GM13976 (cell line): ENCODE results near the gene TAS2R9.
"Not testable (repeated sequence)": the region's sequence is repeated elsewhere in the genome, so short reads cannot be mapped to it uniquely, and the experiment has no call there.

Experiments
- DNase-seq: peaks from one replicate; pipeline ENCODE4 v3.0.0; 2012; ENCODE audit warnings: low spot score
- CTCF ChIP-seq: IDR thresholded peaks from 2 replicates; pipeline ENCODE4 v1.5.1; 2012; ENCODE audit warnings: borderline replicate concordance, mild to moderate bottlenecking; ENCODE audit not compliant: insufficient read depth; ENCODE audit errors: extremely low read depth, missing control alignments, control extremely low read depth
- in situ Hi-C: fragments of 300-500 bp; cut with MboI; formaldehyde crosslinking; loops from one replicate; pipeline ENCODE4 v1.12.0; 2022; ENCODE audit warnings: low sequenced_read_pairs, mixed read lengths, inconsistent platforms; ENCODE audit not compliant: unreplicated experiment

The TAS2R9 gene

DNA sequence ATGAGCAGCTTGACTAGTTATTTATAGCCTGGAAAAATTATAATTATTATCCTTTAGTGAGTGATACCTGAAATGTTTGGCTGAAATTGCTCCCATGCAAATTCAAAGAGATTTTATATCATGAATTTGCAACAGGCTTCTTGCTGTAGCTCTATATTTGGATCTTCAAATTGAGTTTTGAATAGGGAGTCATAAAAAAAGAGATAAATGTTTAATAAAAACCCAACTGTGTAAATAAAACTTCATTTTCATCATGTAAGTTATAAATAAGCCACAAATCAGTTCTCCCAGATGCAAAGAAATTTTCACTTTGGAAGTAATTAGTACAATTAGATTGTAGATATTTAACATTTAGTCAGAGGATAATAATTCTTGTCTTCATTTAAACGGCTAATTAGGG is 2.8 kb downstream of the TAS2R9 start, which contains the start of gene TAS2R8:
Gene TAS2R8, minus strand, starts transcription at position 101 of the 400 bp plus-strand sequence. CDS start 306 bp downstream, outside the sequence.
- DNase-seq: no peak
- no peak for TF ChIP-seq CTCF
- in situ Hi-C loops: no loop called here

DNA sequence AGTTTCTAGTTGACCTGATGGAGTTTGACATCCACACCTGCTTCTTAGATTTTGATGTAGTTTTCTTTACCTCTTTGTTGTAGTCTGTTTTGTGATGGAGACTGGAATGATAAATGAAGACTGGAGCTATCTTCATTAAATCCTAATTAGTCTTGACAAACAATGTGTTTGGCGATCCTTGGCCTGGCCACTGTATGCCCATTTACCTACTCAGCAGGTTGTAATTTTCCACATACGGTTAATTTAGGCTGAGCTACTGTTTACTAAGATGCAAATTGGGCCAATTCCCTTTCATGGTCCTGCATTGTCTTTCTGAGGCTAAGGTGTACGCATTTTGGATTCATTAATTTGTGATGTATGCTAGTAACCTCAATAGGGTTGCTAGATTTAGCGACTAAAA is 7.4 kb downstream of the TAS2R9 start, which contains the start of gene TAS2R7:
Gene TAS2R7, minus strand, starts transcription at position 41 of the 400 bp plus-strand sequence. CDS start 57 bp downstream, outside the sequence.
- no peak for TF ChIP-seq CTCF
- no peak for DNase-seq
- in situ Hi-C loops: no loop called here

DNA sequence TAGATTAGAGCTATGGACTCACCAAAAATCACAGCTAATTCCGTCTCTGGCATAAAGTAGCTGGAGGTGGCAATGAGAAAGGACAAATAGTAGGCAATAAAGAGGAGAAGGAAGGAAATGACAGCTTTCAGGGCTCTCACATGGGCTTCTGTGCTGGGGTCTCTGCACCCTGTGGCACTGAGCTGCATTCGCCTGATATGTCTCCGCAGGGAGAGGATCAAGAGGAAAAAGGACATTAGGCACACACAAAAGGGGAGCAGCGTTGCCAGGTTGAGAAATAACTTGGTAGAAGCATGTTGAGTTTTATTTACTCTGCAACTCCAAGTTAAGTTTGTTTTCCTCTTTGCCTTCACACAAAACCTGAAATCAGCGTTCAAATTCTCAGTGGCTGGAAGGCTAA is 8.2 kb downstream of the TAS2R9 start:
- TF ChIP-seq CTCF: no peak
- in situ Hi-C loops: no loop called here
- DNase-seq: no peak

GRCh38 chr12:10794222-10794621 is 15.7 kb downstream of the TAS2R9 start:
- no peak for TF ChIP-seq CTCF
- in situ Hi-C loops: no loop called here
- no peak for DNase-seq

DNA sequence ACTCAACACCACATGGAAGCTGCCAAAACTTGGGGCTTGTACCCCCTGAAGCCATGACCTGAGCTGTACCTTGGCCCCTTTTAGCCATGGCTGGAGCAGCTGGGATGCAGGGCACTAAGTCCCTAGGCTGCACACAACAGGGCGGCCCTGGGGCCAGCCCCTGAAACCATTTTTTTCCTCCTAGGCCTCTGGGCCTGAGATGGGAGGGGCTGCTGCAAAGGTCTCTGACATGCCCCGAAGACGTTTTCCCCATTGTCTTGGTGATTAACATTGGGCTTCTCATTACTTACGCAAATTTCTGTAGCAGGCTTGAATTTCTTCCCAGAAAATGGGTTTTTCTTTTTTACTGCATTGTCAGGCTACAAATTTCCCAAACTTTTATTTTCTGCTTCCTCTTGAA is 18.2 kb downstream of the TAS2R9 start:
- DNase-seq, in situ Hi-C loops: not testable (repeated sequence)

- DNase-seq: no peak
- no peak for TF ChIP-seq CTCF
- in situ Hi-C loops: no loop called here
Observed at GRCh38 chr12:10783252-10783651, 26.7 kb downstream of the TAS2R9 start.

GRCh38 chr12:10779103-10779502 is 30.9 kb downstream of the TAS2R9 start:
- DNase-seq: no peak
- in situ Hi-C loops: loop anchor here (10.0 kb wide), 2 partner anchors 416 to 706 kb away; no protein-coding TSS in a partner anchor
- TF ChIP-seq CTCF: no peak
